GM12865 (cell line): Measurements from ENCODE around the gene CLDN17.

Experiments used
- DNase-seq: peaks from one replicate; pipeline ENCODE4 v3.0.0; 2010; ENCODE audit warnings: low read depth
- H3K4me3 ChIP-seq: 2 replicates; pipeline ENCODE4 v1.5.1; 2011; ENCODE audit warnings: mild to moderate bottlenecking, low read depth, low read length, control low read depth
- CTCF ChIP-seq: IDR thresholded peaks from 2 replicates; pipeline ENCODE4 v1.5.1; 2011; ENCODE audit warnings: low read length, control low read depth, low read depth, inconsistent platforms; ENCODE audit not compliant: insufficient read depth; ENCODE audit errors: missing control alignments

Gene CLDN17

GRCh38 chr21:30129246-30129645 is 37.4 kb downstream of the CLDN17 start:
- H3K4me3 ChIP-seq, result no peak overlapping the region
- TF ChIP-seq CTCF, result no peak
- DNase-seq, result no peak

GRCh38 chr21:30126576-30126975 is 40.0 kb downstream of the CLDN17 start:
- no peak for TF ChIP-seq CTCF
- DNase-seq, result no peak
- no peak overlapping the region for H3K4me3 ChIP-seq

DNA sequence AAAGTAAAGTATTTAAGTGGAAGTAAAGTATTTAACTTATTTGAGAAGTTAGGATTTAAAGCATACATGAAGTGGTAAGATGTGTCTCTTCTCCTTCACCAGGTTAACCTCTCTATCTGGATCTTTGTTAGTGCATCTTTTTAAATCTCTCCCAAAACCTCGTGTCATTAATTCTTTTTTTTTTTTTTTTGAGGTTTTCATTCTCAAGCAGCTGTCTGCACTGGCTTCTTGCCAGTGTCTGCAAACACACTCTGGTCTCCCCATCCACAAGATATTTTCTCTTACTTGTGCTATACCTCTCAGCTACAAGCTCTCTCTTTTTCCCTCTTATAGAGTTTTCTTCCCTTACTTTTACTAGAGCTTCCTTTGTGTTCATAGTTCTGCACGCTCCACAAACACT is 49.0 kb downstream of the CLDN17 start:
- no peak for DNase-seq
- H3K4me3 ChIP-seq, result no peak overlapping the region
- TF ChIP-seq CTCF, result no peak

GRCh38 chr21:30116479-30116878 is 50.1 kb downstream of the CLDN17 start:
- H3K4me3 ChIP-seq, result no peak overlapping the region
- TF ChIP-seq CTCF, result no peak
- no peak for DNase-seq
